K562 (cell line): Measurements from ENCODE around the gene UBE2L3. TPM values are rescaled to one million over a fixed set of nuclear protein-coding genes. Genes with fewer than 3 reads are reported as not detected.

ENCODE experiments used
- BRD4 ChIP-seq: fragments of 200-600 bp; sonication (generic); IDR thresholded peaks from 2 replicates; pipeline ENCODE4 v1.6.1; 2017; ENCODE audit warnings: inconsistent platforms
- CBX3 ChIP-seq, 2 experiments: IDR thresholded peaks; 1 replicate in 1 of 2; 2 replicates in 1 of 2; pipeline ENCODE4 v1.6.1; 2012; ENCODE audit warnings: inconsistent platforms in 2 of 2, low read length in 2 of 2, borderline replicate concordance in 1 of 2, control low read depth in 1 of 2
- CCNT2 ChIP-seq: IDR thresholded peaks from 2 replicates; pipeline ENCODE4 v1.6.1; 2011; ENCODE audit warnings: borderline replicate concordance, low read depth, mild to moderate bottlenecking, moderate library complexity, mixed read lengths, low read length; ENCODE audit not compliant: insufficient read length; ENCODE audit errors: extremely low read depth
- CSDE1 ChIP-seq, 2 experiments: fragments of 450-650 bp; IDR thresholded peaks; 2 replicates each; pipeline ENCODE4 v1.6.1; 2016; ENCODE audit warnings: mild to moderate bottlenecking in 1 of 2
- GATAD2B ChIP-seq: fragments of 450-650 bp; IDR thresholded peaks from 2 replicates; pipeline ENCODE4 v1.6.1; 2017; ENCODE audit warnings: mild to moderate bottlenecking, borderline replicate concordance
- HSF4 ChIP-seq: fragments of 250-450 bp; sonication (Bioruptor Pico); IDR thresholded peaks from 2 replicates; pipeline ENCODE4 v2.1.2; 2022; ENCODE audit warnings: mild to moderate bottlenecking, moderate library complexity, borderline replicate concordance
- KLF10 ChIP-seq: fragments of 250-450 bp; sonication (Bioruptor Pico); IDR thresholded peaks from 2 replicates; pipeline ENCODE4 v1.6.1; 2021; ENCODE audit warnings: matching md5 sums
- LEF1 ChIP-seq: fragments of 450-650 bp; IDR thresholded peaks from 2 replicates; pipeline ENCODE4 v1.6.1; 2016; ENCODE audit warnings: mild to moderate bottlenecking
- NBN ChIP-seq: fragments of 450-650 bp; IDR thresholded peaks from 2 replicates; pipeline ENCODE4 v1.6.1; 2016; ENCODE audit warnings: low read depth, mild to moderate bottlenecking
- NONO ChIP-seq, 2 experiments: fragments of 200-400 bp in 1 of 2; fragments of 450-650 bp in 1 of 2; formaldehyde crosslinking in 1 of 2; IDR thresholded peaks; 2 replicates each; pipeline ENCODE4 v1.6.1; 2017; ENCODE audit warnings: low read depth in 2 of 2, mild to moderate bottlenecking in 2 of 2, moderate library complexity in 2 of 2, low read length in 1 of 2
- RFX5 ChIP-seq: IDR thresholded peaks from 2 replicates; pipeline ENCODE4 v1.6.1; 2011; ENCODE audit warnings: low read depth, mild to moderate bottlenecking, improper control_type of control experiment, low read length
- TEAD1 ChIP-seq, 2 experiments: fragments of 450-650 bp in 1 of 2; sonication (generic) in 1 of 2; formaldehyde crosslinking; IDR thresholded peaks; 2 replicates each; pipeline versions ENCODE4 v1.4.0 to v1.8.0; 2020 to 2022; ENCODE audit warnings: mild to moderate bottlenecking in 2 of 2, missing genetic modification reagents in 1 of 2
- ZNF24 ChIP-seq: fragments of 450-650 bp; IDR thresholded peaks from 2 replicates; pipeline ENCODE4 v1.6.1; 2016
- ZNF717 ChIP-seq: fragments of 250-450 bp; sonication (Bioruptor Pico); IDR thresholded peaks from 2 replicates; pipeline ENCODE4 v1.5.0; 2021
- ZNF830 ChIP-seq: fragments of 250-450 bp; sonication (Bioruptor Pico); IDR thresholded peaks from 2 replicates; pipeline ENCODE4 v1.5.0; 2021; ENCODE audit warnings: mild to moderate bottlenecking
- polyA plus RNA-seq, 8 experiments: library from polyadenylated mRNA; depleted of rRNA in 4 of 8; stranded (reverse) in 5 of 8; unstranded in 3 of 8; fragments of >200 nt; fragmentation: Nextera tagmentation in 2 of 8; fragmentation: Illumina TruSeq in 1 of 8; extraction: Ambion mirVana in 2 of 8; extraction: Trizol in 1 of 8; gene quantifications; 2 replicates each; pipeline versions ENCODE4 v1.2.1 to v1.2.3, GENCODE V29; 2011 to 2014; ENCODE audit warnings: inconsistent platforms in 1 of 8, missing spikeins in 1 of 8
- total RNA-seq, 7 experiments: library from RNA; depleted of rRNA in 6 of 7; stranded (reverse); fragments of >200 nt in 6 of 7; fragmentation: Illumina TruSeq in 2 of 7; extraction: Trizol in 2 of 7; gene quantifications; 2 replicates each; pipeline versions ENCODE4 v1.2.1 to v1.2.3, GENCODE V29; 2011 to 2021; ENCODE audit warnings: low replicate concordance in 1 of 7
- TF ChIP-seq, protein P1 (sequence below): IDR thresholded peaks from 3 replicates; pipeline ENCODE4 v1.6.1; 2011; ENCODE audit warnings: borderline replicate concordance, mild to moderate bottlenecking, moderate library complexity; ENCODE audit not compliant: insufficient read length; ENCODE audit errors: extremely low read depth
- TF ChIP-seq, protein P2 (sequence below): sonication (generic); formaldehyde crosslinking; IDR thresholded peaks from 2 replicates; pipeline ENCODE4 v1.8.1; 2023; ENCODE audit warnings: mild to moderate bottlenecking, missing genetic modification reagents, moderate library complexity
- TF ChIP-seq, protein P3 (sequence below): fragments of 200-800 bp; sonication (Bioruptor generic); IDR thresholded peaks from 2 replicates; pipeline ENCODE4 v1.6.1; 2017; ENCODE audit warnings: missing genetic modification characterization, missing compliant biosample characterization
- TF ChIP-seq, protein P4 (sequence below): sonication (generic); formaldehyde crosslinking; IDR thresholded peaks from 2 replicates; pipeline ENCODE4 v1.8.1; 2023; ENCODE audit warnings: mild to moderate bottlenecking, missing genetic modification reagents

The UBE2L3 gene
- total and polyA plus RNA-seq, 9 of the 15 experiments (the other 6 are each of a cell fraction or from before 2014, with no cell fraction given), result 215 to 625 (median 285) TPM

DNA sequence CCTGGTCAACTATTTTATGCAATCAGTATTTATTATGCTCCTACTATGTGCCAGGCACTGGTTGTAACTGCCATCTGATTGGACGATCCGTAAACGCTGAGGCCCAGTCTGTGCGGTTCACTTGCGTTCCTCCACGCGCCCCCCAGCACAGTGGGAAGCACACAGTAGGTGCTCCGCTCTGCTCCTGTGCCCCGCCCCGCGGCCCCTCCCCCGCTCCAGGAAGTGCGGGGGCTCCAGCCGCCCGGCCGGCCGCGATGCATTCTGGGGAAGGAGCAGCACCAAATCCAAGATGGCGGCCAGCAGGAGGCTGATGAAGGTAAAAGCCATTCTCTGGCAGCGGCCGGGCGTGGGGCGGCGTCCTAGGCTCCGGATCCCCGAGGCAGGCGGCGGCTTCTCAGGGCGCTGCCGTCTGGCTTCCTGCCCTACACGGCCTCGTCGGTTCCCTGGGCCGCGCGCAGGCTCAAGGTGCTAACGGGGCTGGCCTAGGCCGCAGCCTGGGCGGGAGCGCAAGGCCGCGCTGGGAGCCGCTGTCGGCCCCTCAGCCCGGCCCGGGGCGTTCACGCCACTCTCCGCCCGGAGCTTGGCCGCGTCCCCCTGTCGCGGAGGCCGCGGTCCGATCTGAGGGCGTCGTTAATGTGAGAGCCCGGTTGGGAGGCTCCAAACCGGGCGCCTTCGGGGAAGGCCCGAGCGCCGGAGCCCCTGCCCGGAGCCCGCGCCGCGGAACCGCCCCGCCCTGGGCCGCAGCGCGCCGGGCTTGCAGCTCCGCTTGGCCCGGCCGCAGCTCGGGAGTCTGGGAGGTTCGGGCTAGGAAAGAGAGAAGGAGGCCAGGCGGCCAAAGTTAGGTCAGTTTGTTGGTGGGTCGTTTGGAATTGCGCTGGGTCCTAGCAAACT is at the start of gene UBE2L3 (continued):
- TF ChIP-seq, protein P1, sequence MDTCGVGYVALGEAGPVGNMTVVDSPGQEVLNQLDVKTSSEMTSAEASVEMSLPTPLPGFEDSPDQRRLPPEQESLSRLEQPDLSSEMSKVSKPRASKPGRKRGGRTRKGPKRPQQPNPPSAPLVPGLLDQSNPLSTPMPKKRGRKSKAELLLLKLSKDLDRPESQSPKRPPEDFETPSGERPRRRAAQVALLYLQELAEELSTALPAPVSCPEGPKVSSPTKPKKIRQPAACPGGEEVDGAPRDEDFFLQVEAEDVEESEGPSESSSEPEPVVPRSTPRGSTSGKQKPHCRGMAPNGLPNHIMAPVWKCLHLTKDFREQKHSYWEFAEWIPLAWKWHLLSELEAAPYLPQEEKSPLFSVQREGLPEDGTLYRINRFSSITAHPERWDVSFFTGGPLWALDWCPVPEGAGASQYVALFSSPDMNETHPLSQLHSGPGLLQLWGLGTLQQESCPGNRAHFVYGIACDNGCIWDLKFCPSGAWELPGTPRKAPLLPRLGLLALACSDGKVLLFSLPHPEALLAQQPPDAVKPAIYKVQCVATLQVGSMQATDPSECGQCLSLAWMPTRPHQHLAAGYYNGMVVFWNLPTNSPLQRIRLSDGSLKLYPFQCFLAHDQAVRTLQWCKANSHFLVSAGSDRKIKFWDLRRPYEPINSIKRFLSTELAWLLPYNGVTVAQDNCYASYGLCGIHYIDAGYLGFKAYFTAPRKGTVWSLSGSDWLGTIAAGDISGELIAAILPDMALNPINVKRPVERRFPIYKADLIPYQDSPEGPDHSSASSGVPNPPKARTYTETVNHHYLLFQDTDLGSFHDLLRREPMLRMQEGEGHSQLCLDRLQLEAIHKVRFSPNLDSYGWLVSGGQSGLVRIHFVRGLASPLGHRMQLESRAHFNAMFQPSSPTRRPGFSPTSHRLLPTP, result no peak
- TF ChIP-seq CSDE1 (IDR thresholded peaks at IDR 0.05), result no peak
- no peak for TF ChIP-seq ZNF24
- TF ChIP-seq NBN, result no peak
- peak; percentile 45; the same call in 1 of the 2 replicates for TF ChIP-seq RFX5
- no peak for TF ChIP-seq GATAD2B
- TF ChIP-seq CCNT2, result no peak
- TF ChIP-seq HSF4, result no peak
- peak in 1 of 2 experiments; percentile 96; a peak in 2 of 4 replicates for TF ChIP-seq NONO (IDR thresholded peaks at IDR 0.05; ENCODE audit: low read depth in 2 of 2, low read length in 1 of 2)
- TF ChIP-seq BRD4, result peak; percentile 100
- peak in 1 of 2 experiments; percentile 44; a peak in 1 of 3 replicates for TF ChIP-seq CBX3 (IDR thresholded peaks at IDR 0.05; ENCODE audit: borderline replicate concordance in 1 of 2, low read length in 2 of 2)
- TF ChIP-seq, protein P2, sequence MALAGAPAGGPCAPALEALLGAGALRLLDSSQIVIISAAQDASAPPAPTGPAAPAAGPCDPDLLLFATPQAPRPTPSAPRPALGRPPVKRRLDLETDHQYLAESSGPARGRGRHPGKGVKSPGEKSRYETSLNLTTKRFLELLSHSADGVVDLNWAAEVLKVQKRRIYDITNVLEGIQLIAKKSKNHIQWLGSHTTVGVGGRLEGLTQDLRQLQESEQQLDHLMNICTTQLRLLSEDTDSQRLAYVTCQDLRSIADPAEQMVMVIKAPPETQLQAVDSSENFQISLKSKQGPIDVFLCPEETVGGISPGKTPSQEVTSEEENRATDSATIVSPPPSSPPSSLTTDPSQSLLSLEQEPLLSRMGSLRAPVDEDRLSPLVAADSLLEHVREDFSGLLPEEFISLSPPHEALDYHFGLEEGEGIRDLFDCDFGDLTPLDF (CRISPR knock-in tag), result peak; percentile 98
- TF ChIP-seq ZNF830 (CRISPR knock-in tag), result no peak
- TF ChIP-seq KLF10 (CRISPR knock-in tag), result no peak
- TF ChIP-seq LEF1, result no peak
- no peak for TF ChIP-seq ZNF717
- peak in 1 of 2 experiments; percentile 91; a peak in 2 of 4 replicates for TF ChIP-seq TEAD1 (CRISPR knock-in tag; IDR thresholded peaks at IDR 0.05)
- TF ChIP-seq, protein P3, sequence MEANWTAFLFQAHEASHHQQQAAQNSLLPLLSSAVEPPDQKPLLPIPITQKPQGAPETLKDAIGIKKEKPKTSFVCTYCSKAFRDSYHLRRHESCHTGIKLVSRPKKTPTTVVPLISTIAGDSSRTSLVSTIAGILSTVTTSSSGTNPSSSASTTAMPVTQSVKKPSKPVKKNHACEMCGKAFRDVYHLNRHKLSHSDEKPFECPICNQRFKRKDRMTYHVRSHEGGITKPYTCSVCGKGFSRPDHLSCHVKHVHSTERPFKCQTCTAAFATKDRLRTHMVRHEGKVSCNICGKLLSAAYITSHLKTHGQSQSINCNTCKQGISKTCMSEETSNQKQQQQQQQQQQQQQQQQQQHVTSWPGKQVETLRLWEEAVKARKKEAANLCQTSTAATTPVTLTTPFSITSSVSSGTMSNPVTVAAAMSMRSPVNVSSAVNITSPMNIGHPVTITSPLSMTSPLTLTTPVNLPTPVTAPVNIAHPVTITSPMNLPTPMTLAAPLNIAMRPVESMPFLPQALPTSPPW, result no peak
- TF ChIP-seq, protein P4, sequence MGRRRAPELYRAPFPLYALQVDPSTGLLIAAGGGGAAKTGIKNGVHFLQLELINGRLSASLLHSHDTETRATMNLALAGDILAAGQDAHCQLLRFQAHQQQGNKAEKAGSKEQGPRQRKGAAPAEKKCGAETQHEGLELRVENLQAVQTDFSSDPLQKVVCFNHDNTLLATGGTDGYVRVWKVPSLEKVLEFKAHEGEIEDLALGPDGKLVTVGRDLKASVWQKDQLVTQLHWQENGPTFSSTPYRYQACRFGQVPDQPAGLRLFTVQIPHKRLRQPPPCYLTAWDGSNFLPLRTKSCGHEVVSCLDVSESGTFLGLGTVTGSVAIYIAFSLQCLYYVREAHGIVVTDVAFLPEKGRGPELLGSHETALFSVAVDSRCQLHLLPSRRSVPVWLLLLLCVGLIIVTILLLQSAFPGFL (CRISPR knock-in tag), result no peak
